GM21526 (cell line): ENCODE data around the gene IFNGR1.
"Not testable (repeated sequence)": the region's sequence is repeated elsewhere in the genome, so short reads cannot be mapped to it uniquely, and the experiment has no call there.

ENCODE experiments used
- ATAC-seq: cut with Tn5 transposase; IDR thresholded peaks from one replicate; pipeline ENCODE4 v1.9.1; 2021; ENCODE audit warnings: moderate library complexity; ENCODE audit not compliant: unreplicated experiment, low FRiP score

IFNGR1 gene

GRCh38 chr6:137236581-137237355 is 17.6 kb upstream of the IFNGR1 start:
- no peak for ATAC-seq

DNA sequence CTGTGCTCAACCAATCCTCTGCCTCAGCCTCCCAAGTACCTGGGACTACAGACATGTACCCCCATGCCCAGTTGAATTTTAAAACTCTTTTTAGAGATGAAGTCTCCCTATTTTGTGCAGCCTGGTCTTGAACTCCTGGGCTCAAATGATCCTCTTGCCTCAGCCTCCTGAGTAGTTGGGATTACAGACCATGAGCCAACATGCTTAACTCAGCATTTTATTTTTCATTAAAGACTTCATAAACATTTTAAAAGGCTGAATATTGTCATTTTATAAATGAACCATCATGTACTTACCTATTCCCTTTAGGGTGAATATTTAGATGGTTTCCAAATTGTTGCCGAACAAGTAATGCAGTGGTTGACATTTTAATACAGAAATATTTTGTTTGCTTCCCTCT is 16.5 kb upstream of the IFNGR1 start:
- ATAC-seq, result no peak

- no peak for ATAC-seq
These were observed 15.0 kb upstream of the IFNGR1 start for GRCh38 chr6:137233911-137234863.

GRCh38 chr6:137231895-137232294 is 12.7 kb upstream of the IFNGR1 start:
- ATAC-seq, result no peak

- no peak for ATAC-seq
These were observed 11.9 kb upstream of the IFNGR1 start for GRCh38 chr6:137230956-137231555.

DNA sequence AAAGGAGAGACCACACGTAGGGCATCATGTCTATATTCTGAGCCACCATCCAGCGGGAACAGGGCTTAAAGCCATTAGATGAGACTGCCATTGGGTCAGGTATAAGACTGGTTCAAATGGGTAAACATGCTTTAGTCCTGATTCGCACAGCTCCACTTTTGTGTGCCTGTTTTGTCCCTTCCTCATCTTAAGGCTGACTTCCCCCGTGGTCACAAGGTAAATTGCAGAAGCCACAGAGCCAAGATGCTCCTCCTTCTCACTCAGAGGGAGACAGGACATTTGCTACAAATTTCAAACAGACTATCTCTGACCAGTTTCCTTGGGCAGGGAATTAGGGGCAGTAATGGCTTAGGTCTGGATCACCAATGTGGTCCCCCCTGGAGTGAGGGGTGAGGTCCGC is 11.4 kb upstream of the IFNGR1 start:
- ATAC-seq, result no peak

GRCh38 chr6:137229075-137229759 is 10.0 kb upstream of the IFNGR1 start:
- ATAC-seq, result no peak

GRCh38 chr6:137227871-137228302 is 8.7 kb upstream of the IFNGR1 start:
- ATAC-seq, result no peak

DNA sequence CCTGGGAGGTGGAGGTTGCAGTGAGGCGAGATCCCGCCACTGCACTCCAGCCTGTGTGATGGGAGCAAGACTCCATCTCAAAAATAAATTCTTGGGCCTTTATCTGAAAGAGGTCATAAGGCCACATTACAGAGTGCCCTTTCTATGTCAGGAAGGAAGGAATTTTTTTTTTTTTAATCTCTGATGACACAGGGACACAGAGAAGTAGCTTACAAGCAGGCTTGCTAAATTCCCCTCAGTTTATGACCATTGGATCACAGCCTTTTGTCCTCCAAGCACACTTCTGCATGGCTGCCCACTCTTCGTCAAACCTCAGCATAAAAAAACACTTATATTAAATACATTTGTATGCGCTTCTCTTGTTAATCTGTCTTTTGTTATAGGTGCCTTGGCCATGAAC is 7.5 kb upstream of the IFNGR1 start:
- ATAC-seq, result no peak

- peak; percentile 50 for ATAC-seq
These were observed 5.6 kb upstream of the IFNGR1 start for GRCh38 chr6:137224799-137225198.

DNA sequence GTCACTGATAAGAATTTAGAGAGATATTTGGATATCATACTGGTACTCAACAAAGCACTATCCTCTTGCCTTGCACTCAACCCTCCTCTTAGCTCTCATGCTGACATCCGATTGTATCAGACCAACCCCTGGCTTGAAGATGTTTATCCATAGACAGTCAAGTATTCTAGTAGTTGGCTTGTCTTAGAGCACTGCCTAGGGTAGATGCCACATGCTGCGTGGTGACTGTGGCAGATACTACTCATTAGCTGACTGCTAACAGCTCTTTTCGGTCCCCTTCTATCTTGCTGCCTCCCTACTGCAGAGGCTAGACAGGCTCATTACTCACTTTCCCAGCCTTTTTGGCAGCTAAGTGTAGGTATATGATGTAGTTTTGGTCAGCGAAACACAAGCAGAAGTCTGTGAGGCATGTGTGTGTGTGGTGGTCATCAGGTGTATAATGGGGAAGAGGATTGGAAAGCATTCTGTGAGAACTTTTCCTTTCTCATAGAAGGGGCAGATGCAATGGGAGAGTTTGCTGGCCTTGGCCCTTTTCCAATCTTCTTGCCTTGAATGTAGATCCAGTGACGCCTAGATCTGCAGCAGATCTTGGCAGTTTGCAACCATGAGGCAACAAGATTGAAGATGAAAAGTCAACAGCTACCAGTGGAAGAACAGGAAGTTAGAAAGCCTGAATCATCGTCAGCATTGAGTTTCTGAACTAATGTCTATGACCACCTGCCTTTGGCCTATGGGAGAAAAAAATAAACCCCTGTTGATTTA is 4.4 kb upstream of the IFNGR1 start:
- no peak for ATAC-seq

DNA sequence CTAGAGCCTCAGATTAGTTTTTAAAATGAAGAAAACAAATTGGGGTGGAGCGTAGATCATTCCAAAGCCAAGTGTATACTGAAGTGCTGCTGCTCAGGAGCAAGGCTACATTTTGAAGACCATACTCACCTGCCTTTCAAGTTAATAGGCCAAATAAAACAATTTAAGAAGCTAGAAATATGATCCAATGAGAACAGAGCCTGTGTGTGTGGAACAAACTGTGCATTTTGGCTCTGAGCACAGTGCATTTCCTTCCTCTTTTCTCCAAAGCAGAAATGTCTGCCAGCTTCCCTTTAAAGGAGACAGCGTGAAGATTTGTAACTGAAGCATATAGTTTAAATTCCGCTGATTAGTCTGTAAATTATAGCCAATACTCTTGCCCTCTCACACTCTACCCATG is 3.2 kb upstream of the IFNGR1 start:
- ATAC-seq, result no peak

DNA sequence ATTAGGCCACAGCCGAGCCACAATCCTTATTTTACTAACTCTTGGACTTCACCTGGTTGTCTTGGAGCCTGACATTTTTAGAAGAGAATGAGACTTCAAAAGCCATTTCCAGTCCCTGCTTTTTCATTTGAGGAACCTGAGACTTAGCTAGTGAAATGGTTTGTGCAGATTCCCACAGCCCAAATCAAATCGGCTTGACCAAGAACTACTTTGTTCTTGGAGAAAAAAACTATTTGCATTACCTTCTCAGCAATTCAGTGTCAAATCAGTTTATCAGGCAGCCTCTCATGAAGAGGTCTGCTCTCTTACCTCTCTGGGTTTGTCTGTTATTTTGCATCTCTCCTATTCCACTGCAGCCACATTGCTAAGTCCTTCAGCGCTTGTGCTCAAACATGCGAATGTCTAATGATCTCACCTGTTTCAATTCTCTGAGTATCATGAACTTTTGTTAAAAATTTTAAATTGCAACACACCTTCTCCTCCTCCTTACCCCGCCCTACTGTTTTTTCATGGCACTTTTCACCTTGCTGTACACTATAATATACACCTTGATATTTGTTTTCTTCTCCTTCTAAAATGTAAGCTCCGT is 573 bp upstream of the IFNGR1 start:
- ATAC-seq, result peak; percentile 6

DNA sequence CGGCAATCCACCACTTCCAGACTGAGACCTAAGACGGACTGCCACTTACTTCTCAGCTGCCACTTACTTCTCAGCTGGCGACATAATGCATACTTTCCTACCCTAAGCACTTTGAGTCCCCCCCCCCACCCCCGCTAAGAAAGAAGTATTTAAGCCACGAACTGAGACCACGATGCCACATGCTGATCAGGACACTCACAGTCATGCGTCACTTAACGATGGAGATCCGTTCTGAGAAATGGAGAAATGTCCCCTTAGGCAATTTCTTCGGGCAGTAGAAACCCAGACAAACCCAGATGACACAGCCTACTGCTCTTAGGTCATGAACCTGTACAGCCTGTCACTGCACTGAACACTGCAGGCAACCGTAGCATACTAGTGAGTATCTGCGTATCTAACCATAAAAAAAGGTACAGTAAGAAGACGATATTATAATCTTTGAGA is 690 bp downstream of the IFNGR1 start:
- ATAC-seq, result no peak

- ATAC-seq, result no peak
These were observed 1.2 kb downstream of the IFNGR1 start for GRCh38 chr6:137217801-137218472.

DNA sequence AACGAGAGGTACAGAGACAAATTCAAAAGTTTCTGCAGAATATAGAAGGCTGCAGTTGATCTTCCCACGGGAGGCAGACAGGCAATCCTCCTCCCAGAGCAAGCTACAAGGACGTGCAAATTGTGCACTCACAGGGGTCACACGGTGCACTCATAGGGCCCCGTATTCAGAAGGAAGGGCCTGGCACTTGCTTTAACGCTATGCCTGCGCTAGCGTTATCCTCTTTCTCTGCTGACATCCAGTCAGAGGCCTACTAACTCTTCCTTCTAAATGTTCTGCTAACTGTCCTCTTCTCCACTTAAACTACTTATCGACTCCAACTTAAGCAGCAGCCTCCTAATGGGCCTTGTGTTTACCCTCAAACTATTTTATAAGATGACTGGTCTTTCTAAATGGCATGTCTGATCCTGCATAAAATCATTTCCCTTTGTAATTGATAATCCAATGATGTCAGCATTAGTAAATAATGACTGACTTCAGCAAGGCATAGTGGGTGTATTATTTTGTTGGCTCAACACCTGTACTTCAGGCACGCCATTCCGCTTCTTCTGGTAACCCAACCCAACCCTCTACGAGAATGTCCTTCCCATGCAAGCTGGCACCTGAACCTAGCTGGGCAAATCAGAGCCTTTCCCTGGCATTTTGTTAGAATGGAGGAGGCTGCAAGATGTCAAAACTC is 2.2 kb downstream of the IFNGR1 start:
- no peak for ATAC-seq

DNA sequence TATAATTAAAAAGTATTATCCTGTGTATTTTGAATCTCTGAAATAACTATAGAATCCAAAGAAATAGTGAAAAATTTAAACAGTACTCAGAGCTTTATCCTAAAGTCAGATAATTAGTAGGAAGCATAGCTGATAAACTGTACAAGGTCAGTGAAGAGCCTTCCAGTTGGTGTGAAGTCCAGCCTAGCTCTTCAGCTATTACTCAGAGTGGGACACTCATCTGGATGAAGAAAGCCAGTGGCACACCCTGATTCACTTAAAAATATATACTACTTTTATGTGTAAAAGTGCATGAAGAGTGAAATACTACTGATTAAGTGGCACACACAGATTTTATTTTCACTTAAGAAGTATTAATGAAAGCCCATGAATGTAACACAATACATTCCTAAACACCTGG is 3.1 kb downstream of the IFNGR1 start:
- no peak for ATAC-seq

- not testable (repeated sequence) for ATAC-seq
These were observed 3.6 kb downstream of the IFNGR1 start for GRCh38 chr6:137215630-137216029.
